ENCODE data around the gene UAP1L1.

DNA sequence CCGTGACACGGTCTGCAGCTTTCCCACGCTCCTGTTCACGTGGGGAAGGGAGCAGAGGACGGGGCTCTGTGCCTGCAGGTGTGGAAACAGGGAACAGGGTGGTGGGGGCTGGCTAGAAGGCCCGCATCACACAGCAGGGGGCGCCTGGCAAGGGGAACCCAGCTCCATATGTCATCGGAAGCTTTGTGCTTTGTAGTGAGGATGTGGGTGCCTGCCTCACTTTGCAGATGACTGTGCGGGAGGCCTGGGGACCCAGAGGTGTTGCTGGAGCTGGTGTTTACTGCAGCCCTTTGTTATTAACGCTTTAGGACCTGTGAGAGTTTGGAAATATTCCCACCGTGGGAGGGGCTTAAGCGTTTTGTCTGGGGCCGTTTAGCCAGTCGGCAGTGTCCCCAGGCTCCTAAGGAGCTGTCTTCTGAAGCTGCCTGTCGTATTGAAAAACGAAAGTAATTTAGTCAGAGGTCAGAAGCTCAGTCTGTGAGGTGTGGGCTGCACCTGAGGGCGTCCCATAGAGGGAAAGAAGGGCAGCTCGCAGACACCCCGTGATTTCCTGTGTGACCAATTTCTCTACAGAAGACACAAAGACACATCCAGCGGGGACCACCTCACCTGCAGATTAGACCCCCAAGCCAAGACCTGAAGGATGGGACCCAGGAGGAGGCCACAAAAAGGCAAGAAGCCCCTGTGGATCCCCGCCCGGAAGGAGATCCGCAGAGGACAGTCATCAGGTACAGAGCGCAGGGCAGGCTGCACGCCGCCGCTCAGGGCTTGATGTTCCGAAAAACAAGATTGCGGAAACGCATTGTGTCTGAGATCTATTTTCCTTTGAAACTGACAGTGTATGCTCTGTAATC lies 18.6 kb downstream of the UAP1L1 start:
- TF ChIP-seq ERF (CRISPR knock-in tag; IDR thresholded peaks at IDR 0.05) (no peak), ZFP30 (CRISPR knock-in tag; IDR thresholded peaks at IDR 0.05; ENCODE audit: borderline replicate concordance) (no peak), RCOR1 (IDR thresholded peaks at IDR 0.05; ENCODE audit: borderline replicate concordance in 1 of 2, low read depth in 2 of 2, low read length in 2 of 2) (no peak), EHMT2 (IDR thresholded peaks at IDR 0.05) (no peak)
- TF ChIP-seq, protein P1, sequence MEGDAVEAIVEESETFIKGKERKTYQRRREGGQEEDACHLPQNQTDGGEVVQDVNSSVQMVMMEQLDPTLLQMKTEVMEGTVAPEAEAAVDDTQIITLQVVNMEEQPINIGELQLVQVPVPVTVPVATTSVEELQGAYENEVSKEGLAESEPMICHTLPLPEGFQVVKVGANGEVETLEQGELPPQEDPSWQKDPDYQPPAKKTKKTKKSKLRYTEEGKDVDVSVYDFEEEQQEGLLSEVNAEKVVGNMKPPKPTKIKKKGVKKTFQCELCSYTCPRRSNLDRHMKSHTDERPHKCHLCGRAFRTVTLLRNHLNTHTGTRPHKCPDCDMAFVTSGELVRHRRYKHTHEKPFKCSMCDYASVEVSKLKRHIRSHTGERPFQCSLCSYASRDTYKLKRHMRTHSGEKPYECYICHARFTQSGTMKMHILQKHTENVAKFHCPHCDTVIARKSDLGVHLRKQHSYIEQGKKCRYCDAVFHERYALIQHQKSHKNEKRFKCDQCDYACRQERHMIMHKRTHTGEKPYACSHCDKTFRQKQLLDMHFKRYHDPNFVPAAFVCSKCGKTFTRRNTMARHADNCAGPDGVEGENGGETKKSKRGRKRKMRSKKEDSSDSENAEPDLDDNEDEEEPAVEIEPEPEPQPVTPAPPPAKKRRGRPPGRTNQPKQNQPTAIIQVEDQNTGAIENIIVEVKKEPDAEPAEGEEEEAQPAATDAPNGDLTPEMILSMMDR (IDR thresholded peaks at IDR 0.05 in 2 of 3, conservative IDR thresholded peaks at IDR 0.05 in 1 of 3; ENCODE audit: insufficient read depth in 2 of 3, low read depth in 1 of 3, low read length in 3 of 3), result peak in 2 of 3 experiments; percentile 18 to 34; a peak in 1 of 6 replicates

All from K562 (cell line).